Breast epithelium (tissue), 3 donors: ENCODE data around the gene AHNAK2.

Source experiments
- CTCF ChIP-seq, 3 donors: fragments of 450-650 bp; IDR thresholded peaks; one replicate each; pipeline ENCODE4 v1.5.1; 2016 to 2017; ENCODE audit warnings: antibody characterized with exemption in 3 of 3, mild to moderate bottlenecking in 3 of 3, moderate library complexity in 3 of 3
- POLR2A ChIP-seq: fragments of 450-650 bp; IDR thresholded peaks from one replicate; pipeline ENCODE4 v1.6.1; 2016; ENCODE audit warnings: antibody characterized with exemption, mild to moderate bottlenecking, moderate library complexity
- POLR2AphosphoS5 ChIP-seq, 3 donors: sonication (generic); formaldehyde crosslinking; IDR thresholded peaks; one replicate each; pipeline ENCODE4 v1.6.1; 2017; ENCODE audit warnings: antibody characterized with exemption in 3 of 3

- TF ChIP-seq POLR2A (no peak), CTCF (IDR thresholded peaks at IDR 0.05) (no peak), POLR2AphosphoS5 (IDR thresholded peaks at IDR 0.05) (peak; percentile 22 to 56 (median 32))
Observed at GRCh38 chr14:104979758-104980610, 1.8 kb upstream of the AHNAK2 start.
